Ishikawa (cell line): Measurements from ENCODE around the gene PRKCB.

Experiments used
- CREB1 ChIP-seq: IDR thresholded peaks from 2 replicates; pipeline ENCODE4 v1.6.1; 2012; ENCODE audit warnings: low read depth
- EGR1 ChIP-seq: IDR thresholded peaks from 2 replicates; pipeline ENCODE4 v1.6.1; 2012
- TAF1 ChIP-seq: IDR thresholded peaks from 2 replicates; pipeline ENCODE4 v1.6.1; 2012; ENCODE audit warnings: low read depth, mild to moderate bottlenecking
- TCF12 ChIP-seq: IDR thresholded peaks from 2 replicates; pipeline ENCODE4 v1.6.1; 2012; ENCODE audit warnings: low read depth
- TEAD4 ChIP-seq: IDR thresholded peaks from 2 replicates; pipeline ENCODE4 v1.6.1; 2012
- TF ChIP-seq, protein P1 (sequence below): IDR thresholded peaks from 2 replicates; pipeline ENCODE4 v1.6.1; 2012
- TF ChIP-seq, protein P2 (sequence below): IDR thresholded peaks from 2 replicates; pipeline ENCODE4 v1.6.1; 2012; ENCODE audit warnings: low read depth, mild to moderate bottlenecking

DNA sequence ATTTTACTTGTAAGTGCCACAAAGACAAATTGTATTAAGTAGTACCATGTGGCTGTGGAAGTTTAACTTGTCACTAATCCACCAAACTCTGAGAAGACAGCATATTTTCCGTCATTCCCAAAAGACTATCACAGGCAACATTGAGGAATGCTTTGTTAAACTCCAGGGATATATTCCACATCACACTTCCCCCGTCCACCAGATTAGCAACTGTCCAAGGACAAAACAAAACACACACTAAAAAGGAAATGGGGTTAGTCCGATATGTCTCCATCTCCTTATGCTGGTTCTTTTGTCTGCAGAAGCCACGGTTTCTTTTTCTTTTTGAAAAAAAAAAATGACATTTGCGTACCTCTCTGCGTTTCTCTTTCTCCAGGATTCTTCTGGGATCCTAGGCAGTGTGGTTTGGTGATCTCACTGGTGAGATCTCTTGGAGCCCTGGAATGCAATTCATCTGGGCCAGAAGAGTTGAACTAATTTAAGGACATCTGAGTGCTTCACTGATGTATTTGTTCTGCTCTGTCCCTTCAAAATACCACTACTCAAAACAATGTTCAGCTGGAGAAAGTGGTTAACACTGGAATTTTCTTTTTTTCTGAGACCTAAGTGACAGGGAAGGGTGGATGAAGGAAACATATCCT, 40.6 kb downstream of the PRKCB start:
- TF ChIP-seq, protein P1, sequence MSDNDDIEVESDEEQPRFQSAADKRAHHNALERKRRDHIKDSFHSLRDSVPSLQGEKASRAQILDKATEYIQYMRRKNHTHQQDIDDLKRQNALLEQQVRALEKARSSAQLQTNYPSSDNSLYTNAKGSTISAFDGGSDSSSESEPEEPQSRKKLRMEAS = no peak
- TF ChIP-seq, protein P2, sequence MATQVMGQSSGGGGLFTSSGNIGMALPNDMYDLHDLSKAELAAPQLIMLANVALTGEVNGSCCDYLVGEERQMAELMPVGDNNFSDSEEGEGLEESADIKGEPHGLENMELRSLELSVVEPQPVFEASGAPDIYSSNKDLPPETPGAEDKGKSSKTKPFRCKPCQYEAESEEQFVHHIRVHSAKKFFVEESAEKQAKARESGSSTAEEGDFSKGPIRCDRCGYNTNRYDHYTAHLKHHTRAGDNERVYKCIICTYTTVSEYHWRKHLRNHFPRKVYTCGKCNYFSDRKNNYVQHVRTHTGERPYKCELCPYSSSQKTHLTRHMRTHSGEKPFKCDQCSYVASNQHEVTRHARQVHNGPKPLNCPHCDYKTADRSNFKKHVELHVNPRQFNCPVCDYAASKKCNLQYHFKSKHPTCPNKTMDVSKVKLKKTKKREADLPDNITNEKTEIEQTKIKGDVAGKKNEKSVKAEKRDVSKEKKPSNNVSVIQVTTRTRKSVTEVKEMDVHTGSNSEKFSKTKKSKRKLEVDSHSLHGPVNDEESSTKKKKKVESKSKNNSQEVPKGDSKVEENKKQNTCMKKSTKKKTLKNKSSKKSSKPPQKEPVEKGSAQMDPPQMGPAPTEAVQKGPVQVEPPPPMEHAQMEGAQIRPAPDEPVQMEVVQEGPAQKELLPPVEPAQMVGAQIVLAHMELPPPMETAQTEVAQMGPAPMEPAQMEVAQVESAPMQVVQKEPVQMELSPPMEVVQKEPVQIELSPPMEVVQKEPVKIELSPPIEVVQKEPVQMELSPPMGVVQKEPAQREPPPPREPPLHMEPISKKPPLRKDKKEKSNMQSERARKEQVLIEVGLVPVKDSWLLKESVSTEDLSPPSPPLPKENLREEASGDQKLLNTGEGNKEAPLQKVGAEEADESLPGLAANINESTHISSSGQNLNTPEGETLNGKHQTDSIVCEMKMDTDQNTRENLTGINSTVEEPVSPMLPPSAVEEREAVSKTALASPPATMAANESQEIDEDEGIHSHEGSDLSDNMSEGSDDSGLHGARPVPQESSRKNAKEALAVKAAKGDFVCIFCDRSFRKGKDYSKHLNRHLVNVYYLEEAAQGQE = no peak
- TF ChIP-seq EGR1 = no peak
- no peak for TF ChIP-seq TCF12
- TF ChIP-seq TAF1 = no peak
- no peak for TF ChIP-seq TEAD4
- TF ChIP-seq CREB1 = no peak
